Renal cortex interstitium (tissue), 11 donors: ENCODE data around the gene ARAP3. TPM values are rescaled to one million over a fixed set of nuclear protein-coding genes. Genes with fewer than 3 reads are reported as not detected.
A peak's percentile ranks its signal among the peaks of the same experiment; 100 is the strongest.
"Not testable (repeated sequence)": the region's sequence is repeated elsewhere in the genome, so short reads cannot be mapped to it uniquely, and the experiment has no call there.

Source experiments
- DNase-seq, 11 donors: peaks; one replicate each; pipeline ENCODE4 v3.0.0-alpha.2; 2013; ENCODE audit warnings: low read depth in 9 of 11, low spot score in 4 of 11; ENCODE audit errors: extremely low read depth in 1 of 11
- polyA plus RNA-seq, 3 donors: library from polyadenylated mRNA; unstranded; fragments of 120-200 nt; gene quantifications; one replicate each; pipeline ENCODE4 v1.2.1, GENCODE V29; 2013; ENCODE audit not compliant: insufficient read length in 3 of 3

ARAP3 gene
- polyA plus RNA-seq, 3 donors = 18.6 to 23.4 (median 21.5) TPM

- DNase-seq = no peak
These were observed 51.4 kb downstream of the ARAP3 start for GRCh38 chr5:141630570-141631140.

GRCh38 chr5:141628175-141628788 lies 53.7 kb downstream of the ARAP3 start:
- DNase-seq = no peak

- no peak for DNase-seq
These were observed 58.4 kb downstream of the ARAP3 start for GRCh38 chr5:141623611-141624010.

- DNase-seq = no peak
These were observed 58.8 kb downstream of the ARAP3 start for GRCh38 chr5:141623186-141623585.

- DNase-seq = peak; percentile 79 to 97 (median 94)
These were observed 63.1 kb downstream of the ARAP3 start, which contains the start of gene DIAPH1 for GRCh38 chr5:141618804-141619554. Gene DIAPH1 (minus strand): TSS chr5:141619000. CDS start chr5:141618914, 86 bp downstream.

- peak in 3 of 11 donors; percentile 45 to 60 (median 56) for DNase-seq
These were observed 63.8 kb downstream of the ARAP3 start for GRCh38 chr5:141618030-141618803.

GRCh38 chr5:141617682-141618029 lies 64.4 kb downstream of the ARAP3 start:
- DNase-seq = no peak

- no peak for DNase-seq
These were observed 64.9 kb downstream of the ARAP3 start for GRCh38 chr5:141617128-141617527.

- no peak for DNase-seq
These were observed 65.9 kb downstream of the ARAP3 start for GRCh38 chr5:141615991-141616720.

- DNase-seq = no peak
These were observed 68.7 kb downstream of the ARAP3 start for GRCh38 chr5:141613344-141613743.

GRCh38 chr5:141611289-141611688 lies 70.7 kb downstream of the ARAP3 start:
- DNase-seq = no peak

GRCh38 chr5:141609921-141610320 lies 72.1 kb downstream of the ARAP3 start:
- not testable (repeated sequence) for DNase-seq

- no peak for DNase-seq
These were observed 73.0 kb downstream of the ARAP3 start for GRCh38 chr5:141609044-141609443.

GRCh38 chr5:141608557-141608956 lies 73.5 kb downstream of the ARAP3 start:
- DNase-seq = peak in 1 of 11 donors; percentile 28

GRCh38 chr5:141608046-141608445 lies 74.0 kb downstream of the ARAP3 start:
- DNase-seq = no peak

- DNase-seq = no peak
These were observed 76.3 kb downstream of the ARAP3 start for GRCh38 chr5:141605523-141606277.

- no peak for DNase-seq
These were observed 77.9 kb downstream of the ARAP3 start for GRCh38 chr5:141603923-141604717.
